GM19395 (cell line): Measurements from ENCODE around the gene YEATS2.
A peak's percentile ranks its signal among the peaks of the same experiment; 100 is the strongest.
"Not testable (repeated sequence)": the region's sequence is repeated elsewhere in the genome, so short reads cannot be mapped to it uniquely, and the experiment has no call there.

ENCODE experiments used
- ATAC-seq: cut with Tn5 transposase; IDR thresholded peaks from one replicate; pipeline ENCODE4 v1.9.1; 2021; ENCODE audit warnings: mild to moderate bottlenecking, moderate library complexity; ENCODE audit not compliant: unreplicated experiment

YEATS2 gene

DNA sequence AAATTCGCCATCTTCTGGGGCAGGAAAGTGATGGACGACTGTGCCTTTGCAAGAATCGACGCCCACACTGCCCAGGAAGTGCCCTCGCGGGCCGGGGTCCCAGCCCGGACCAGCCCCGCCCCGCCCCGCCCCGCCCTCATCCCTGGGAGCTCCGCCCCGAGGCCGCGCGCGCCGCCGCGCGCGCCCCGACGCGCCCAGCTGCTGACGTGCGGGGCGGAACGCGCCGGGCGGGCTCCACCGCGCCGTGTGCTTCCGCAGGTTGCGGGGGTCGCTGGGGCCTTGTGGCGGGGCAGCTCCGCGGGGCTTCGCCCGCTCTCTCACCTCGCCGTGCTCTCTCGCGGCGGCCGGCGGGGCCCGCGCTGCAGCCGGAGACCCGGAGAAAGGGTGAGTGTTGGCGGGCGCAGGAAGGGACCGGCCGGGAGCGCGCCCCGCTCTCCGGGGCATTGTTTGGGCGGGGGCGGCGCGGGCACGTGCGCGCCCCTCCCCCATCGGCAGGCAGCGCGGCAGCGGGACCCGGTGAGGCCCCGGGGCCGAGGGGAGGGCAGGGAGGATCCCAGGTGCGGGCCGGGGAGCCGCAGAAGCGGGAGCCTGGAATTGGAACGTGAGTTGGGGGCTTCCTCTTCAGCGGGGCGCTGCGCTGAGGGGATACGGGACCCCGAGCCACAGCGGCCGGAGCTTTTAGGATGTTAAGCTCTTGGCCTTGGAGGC lies at the start of gene YEATS2:
Gene YEATS2, plus strand, starts transcription at position 188 of the 708 bp plus-strand sequence. CDS start 17,366 bp downstream, outside the sequence.
- peak; percentile 70 for ATAC-seq

DNA sequence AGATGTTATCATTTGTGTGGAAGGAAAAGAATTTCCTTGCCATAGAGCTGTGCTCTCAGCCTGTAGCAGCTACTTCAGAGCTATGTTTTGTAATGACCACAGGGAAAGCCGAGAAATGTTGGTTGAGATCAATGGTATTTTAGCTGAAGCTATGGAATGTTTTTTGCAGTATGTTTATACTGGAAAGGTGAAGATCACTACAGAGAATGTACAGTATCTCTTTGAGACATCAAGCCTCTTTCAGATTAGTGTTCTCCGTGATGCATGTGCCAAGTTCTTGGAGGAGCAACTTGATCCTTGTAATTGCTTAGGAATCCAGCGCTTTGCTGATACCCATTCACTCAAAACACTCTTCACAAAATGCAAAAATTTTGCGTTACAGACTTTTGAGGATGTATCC lies 47.0 kb upstream of the YEATS2 start:
- no peak for ATAC-seq

DNA sequence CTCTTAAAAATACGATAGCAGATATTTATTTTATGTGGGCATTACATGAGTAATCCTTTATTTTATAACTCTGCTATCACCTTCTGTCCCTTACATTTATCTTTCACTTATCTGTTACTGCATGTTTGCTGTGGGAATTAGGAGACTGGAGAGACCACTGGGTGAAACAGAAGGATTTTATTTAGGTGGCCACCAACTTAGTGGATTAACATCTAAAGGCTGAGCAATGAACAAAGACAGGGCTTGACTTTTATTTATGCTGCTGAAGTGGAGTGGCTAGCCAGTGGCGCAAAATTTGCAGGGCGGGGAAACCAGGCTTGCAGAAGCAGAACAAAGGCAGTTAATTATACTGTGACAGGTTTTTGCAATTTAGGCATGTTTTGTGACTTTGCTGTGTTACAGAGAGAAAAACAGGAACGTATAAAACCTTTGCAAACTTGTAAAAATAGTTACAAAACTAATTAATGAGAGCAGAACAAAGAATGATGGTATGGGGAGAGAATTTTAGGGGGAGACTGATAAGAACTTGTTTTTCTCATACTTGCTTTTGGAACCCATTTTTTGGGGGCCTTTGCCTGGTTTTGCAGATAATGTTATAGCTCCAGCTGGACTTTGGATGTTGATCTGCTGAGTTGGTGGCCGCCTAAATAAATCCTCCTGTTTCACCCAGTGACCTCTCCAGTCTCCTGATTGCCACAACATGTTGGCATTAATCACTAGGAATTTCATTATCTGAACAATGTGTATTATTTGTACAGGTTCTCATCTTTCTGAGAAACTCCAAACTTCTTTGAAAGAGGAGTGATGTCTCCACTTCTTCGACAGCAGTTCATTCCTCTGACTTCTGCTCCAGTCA lies 44.2 kb upstream of the YEATS2 start:
- ATAC-seq: no peak

DNA sequence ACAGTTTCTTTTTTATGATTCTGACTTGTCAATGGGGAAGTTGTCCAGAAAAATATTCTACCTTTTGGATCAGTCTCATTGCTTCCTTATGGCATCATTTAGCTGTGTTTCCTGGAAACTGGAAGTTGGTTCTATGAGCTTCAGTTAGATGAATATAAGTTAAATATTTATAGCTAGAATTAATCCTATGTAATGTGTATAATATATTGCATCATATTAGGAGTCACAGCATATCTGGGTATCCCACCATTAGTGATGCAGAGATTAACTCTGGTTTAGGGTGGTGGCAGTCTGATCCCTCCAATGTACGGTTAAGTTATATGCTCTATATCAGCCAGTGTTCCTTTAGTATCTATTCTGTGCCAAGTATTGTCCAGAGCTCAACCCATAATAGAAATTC lies 42.9 kb upstream of the YEATS2 start:
- ATAC-seq: no peak

DNA sequence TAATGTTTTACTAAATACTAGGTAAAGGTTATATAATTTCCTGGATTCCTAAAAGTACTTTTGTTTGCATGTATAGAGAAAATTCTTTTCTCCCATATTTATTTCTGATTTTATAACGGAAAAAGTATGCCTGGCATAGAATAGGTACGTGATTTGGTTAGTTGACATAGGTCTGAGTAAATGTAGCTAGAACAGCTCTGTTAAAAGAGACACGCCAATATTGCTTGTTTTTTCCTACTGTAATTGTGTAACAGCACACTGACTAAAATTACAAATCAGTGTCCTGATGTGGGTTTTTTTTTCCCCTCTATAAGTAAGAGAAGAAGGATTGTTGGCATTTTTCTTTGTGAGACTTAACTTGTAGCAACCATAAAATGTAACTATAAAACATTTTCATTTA lies 35.5 kb upstream of the YEATS2 start:
- ATAC-seq: no peak

DNA sequence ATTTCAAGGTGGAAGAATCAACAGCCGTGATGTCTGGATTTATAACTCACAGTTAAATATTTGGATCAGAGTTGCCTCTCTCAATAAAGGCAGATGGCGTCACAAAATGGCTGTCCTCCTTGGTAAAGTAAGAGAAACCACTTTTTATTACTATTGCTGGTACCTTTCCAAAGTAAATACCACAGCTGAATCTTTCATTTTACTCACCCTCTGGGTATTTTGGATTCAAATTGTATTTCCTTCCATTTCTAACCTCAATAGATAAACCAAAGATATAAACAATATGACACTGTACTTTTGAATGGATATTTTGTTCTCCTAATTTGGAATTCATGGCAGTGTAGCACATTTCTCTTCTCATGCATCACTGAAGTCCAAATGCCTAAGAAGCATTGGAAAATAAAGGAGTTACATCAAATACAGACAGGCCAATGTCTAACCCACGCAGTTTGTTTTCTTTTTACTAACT lies 32.6 kb upstream of the YEATS2 start:
- ATAC-seq: no peak

DNA sequence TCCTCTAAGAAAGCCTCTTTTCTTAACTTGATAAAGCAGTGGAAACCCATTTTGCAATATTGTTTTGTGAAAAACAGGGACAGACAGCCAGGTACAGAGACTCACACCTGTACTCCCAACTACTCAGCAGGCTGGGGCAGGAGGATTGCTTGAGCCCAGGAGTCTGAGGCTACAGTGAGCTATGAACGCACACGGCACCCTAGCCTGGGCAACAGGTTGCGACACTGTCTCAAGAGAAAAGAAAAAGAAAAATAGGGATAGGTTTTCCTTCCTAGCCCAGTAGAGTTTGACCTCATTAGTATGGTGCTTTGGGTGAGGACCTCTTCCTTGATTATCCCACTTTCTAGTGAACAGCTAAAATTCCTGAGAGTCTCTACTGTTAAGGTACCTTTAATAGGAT lies 17.5 kb upstream of the YEATS2 start:
- no peak for ATAC-seq

DNA sequence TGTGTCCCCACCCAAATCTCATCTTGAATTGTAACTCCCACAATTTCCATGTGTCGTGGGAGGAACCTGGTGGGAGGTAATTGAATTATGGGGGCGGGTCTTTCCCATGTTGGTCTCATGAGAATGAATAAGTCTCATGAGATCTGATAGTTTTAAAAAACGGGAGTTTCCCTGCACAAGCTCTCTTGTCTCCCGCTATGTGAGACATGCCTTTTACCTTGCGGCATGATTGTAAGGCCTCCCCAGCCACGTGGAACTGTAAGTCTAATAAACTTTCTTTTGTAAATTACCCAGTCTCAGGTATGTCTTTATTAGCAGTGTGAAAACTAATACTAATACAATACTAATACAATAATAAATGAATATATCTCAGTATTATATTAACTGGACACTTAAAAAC lies 9.9 kb upstream of the YEATS2 start:
- ATAC-seq: no peak

DNA sequence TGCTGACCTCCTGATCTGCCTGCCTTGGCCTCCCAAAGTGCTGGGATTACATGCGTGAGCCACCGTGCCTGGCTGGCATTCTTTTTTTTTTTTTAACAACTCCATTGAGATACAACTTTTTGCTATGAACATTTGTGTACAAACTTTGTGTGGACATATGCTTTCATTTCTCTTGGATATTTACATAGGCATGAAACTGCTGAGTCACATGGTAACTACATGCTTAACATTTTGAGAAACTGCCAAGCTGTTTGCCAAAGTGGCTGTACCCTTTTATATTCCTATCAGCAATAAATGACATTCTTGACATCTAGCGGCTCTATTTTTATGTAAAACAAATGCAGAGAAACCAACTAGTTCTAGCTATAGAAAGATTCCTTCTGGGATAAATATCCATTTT lies 8.7 kb upstream of the YEATS2 start:
- no peak for ATAC-seq

DNA sequence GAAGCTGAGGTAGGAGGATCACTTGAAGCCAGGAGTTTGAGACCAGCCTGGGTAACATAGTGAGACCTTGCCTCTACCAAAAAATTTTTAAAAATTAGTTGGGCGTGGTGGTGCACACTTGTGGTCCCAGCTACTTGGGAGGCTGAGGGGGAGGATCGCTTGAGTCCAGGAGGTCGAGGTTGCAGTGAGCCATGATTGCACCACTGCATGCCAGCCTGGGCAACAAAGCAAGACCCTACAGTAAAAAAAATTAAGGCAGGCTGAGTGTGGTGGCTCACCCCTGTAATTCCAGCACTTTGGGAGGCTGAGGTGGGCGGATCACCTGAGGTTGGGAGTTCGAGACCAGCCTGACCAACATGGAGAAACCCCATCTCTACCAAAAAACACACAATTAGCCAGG lies 8.0 kb upstream of the YEATS2 start:
- not testable (repeated sequence) for ATAC-seq

DNA sequence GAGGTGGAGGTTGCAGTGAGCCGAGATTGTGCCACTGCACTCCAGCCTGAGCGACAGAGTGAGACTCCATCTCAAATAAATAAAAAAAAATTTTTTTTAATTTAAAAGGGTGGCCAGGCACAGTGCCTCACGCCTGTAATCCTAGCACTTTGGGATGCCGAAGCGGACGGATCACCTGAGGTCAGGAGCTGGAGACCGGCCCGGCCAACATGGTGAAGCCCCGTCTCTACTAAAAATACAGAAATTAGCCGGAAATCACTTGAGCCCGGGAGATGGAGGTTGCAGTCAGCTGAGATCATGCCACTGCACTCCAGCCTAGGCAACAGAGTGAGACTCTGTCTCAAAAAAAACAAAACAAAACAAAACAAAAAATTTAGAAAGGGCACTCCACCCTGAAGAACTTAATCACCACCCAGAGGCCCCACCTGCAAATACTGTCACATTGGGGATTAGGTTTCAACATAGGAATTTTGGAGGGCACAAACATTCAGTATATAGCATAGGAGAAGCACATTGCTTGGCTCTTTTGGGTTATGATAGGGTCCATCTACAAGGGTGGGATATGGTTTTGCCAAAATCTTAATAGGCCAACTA lies 7.1 kb upstream of the YEATS2 start:
- no peak for ATAC-seq

DNA sequence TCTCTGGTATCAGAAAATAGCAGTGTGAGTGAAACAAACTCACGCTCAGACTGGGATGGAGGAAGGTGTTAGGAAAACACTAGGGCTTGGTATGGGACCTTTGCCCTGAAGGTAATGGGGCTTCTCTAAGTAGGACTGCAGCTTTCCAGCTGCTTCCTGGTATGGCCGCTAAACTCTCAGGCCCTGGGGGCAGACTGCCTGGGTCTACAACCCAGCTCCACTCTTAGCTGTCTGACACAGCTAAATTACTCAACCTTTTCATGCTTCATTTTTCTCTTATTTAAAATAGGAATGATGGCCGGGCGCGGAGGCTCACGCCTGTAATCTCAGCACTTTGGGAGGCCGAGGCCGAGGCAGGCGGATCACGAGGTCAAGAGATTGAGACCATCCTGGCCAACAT lies 5.2 kb upstream of the YEATS2 start:
- no peak for ATAC-seq

DNA sequence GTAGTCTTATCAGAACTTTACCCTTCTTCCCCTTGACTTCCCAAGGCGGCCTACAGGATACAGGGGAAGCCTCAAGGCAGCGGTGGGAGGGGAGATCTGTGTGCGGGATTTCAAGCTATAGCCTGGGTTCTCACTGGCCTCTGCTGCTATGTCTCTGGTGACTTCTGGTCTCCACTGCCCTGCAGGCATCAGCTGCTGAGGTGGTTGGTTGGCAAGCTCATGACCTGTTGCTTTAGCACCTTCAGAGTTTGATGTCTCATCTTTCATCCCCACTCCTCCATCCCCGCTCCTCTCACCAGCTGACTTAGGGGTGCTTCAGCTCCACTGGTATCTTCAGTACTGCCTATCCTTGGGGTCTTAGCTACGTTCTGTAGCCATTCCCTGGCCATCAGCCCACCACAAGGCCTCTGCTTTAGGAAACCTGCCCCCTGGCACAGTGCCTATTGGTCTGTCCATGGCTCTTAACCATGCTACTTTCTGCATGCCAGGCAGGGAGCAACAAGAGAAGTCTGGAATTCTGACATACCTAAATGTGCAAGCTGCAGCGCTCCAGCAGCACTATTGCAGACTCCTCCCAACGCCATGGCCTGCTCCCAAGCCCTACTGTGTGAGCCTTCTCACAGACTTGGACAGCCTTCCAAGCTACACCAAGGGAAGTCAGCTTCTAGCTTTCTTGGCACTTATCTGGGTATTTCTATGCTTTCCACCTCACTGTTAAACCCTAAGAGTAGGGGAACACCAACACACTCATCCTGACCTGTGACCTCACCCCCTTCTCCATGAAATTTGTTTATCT lies 1.8 kb upstream of the YEATS2 start:
- no peak for ATAC-seq

DNA sequence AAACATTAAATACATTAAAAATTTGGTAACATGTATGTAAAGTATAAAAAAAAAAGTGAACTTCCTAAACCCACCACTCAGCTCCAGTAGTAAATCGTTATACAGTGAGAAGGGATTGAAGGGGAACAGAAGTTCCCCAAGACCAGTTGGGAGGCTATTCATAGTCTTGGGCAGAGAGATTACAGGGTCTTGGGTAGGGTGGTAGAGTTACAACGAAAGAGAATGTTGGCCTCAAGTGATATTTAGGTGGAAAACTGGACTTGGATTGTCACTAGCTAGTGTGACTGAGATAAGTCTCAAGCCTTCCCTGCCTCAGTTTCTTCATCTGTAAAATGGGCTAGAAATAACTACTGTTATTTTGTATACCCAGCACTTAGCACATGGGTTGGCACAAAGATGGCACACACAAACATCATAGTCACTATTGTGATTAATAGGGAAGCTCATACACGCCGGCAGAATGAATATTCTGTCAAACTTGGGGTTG lies 431 bp upstream of the YEATS2 start:
- peak; percentile 1 for ATAC-seq

DNA sequence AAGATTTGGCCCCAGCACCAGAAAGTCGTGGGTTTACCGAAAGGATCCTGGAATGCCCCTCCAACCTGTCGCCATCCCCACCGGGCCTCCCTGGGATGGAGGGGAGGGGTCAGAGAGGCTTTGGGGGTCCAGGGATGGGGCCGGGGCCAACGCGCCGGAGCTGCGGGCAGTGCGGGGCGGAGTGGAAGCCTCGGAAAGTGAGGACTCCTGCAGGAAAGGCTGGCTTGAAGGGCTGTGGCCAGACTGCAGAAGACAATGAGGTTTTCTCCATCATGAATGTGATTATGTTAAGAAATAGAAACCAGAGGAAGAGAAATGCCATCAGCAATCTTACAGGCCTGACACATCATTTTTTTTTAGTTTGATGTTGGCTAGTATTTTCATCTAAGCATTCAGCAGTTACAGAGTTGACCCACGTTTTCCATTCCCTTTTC lies 738 bp downstream of the YEATS2 start:
- peak; percentile 34 for ATAC-seq

DNA sequence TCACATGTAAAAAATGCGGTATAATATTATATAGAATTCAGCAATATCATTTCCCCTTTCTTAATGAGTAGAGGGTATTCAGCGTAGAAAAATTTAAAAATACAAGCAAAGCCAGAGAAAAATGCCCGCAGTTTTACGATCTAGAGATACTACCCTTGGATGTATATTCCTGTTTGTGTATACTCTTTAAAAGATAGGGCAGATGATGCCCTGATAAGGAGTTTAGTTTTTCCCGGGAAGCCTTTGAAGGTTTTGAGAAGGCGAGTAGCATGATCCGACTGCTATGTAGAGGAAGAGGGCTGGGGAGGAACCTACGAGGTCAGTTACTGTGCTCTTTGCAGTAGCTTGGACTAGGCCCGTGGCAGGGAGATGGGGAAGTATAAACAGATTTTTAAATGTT lies 1.2 kb downstream of the YEATS2 start:
- no peak for ATAC-seq

DNA sequence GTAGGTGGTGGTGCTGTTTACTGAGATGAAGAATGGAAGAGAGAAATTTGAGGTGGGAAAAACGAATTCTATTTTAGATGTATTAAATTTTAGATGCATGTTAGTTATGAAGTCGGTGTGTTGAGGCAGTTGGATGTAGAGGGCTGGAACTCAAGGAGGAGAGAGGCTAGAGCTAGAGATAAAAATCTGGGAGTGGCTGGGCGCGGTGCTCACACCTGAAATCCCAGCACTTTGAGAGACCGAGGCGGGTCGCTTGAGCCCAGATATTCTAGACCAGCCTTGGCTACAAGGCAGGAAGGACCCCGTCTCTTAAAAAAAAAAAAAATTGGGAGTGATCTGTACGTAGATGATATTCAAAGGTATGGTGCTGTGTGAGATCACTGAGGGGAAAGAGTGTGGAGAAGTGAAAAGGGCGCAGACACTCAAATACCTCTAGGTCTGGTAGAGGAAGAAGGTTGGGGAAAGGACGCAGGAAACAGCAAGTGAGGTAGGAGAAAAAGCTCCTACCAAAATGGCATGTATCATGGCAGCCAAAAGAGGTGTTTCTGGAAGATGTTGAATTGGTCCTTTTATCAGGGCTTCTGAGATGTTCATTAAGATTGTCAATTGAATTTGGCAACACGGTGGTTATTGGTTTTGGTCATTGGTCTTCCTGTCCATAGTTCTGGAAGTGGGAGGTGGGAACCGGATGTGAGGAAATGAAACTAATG lies 1.8 kb downstream of the YEATS2 start:
- ATAC-seq: no peak

DNA sequence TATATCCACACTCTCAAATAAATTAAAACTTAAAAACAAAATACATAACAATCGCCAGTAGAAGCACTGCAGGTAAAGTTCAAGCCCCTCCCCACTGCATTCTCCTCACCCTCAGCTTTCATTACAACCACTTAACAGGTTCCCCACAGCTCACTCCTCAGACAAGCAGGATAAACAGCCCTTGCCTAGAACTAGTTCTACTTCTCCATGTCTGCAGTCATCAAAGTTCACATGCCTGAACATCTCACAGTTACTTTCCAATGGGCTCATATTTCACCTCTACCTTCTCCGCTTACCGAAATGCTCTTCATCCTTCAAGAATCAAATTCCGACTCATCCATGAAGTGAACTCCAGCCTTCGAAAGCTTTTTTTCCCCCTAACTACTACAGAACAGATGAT lies 4.1 kb downstream of the YEATS2 start:
- no peak for ATAC-seq

DNA sequence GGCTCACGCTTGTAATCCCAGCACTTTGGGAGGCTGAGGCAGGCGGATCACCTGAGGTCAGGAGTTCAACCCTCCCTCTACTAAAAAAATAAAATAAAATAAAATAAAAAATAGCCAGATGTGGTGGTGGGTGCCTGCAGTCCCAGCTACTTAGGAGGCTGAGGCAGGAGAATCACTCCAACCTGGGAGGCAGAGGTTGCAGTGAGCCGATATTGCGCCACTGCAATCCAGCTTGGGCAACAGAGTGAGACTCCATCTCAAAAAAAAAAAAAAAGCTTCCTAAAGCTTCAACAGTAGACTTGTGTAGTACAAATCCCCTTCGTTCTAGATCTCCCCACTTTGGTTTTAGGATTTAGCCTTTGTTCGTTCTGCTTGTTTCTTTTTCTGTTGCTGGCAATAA lies 6.3 kb downstream of the YEATS2 start:
- not testable (repeated sequence) for ATAC-seq

DNA sequence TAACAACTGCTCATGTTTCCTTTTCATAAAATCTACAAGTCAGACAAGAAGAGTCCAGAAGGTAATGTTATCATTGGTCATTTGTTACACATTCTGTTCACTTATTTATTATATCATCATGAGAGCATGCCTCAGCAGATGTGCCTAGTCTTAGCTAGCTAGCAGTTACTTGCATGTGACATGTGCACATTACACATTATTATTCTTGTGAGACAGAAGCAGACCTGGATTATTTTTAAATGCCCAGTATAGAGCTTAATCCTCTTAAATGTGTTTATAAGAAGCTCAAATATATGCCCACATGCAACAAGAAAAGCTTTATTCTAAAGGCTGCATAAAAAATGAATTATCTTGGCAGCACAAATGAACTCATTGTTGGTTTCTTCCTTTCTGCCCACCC lies 12.6 kb downstream of the YEATS2 start:
- ATAC-seq: no peak
